Measurements from ENCODE around the gene PLAGL2.

The PLAGL2 gene

GRCh38 chr20:32144898-32145662 is 62.5 kb downstream of the PLAGL2 start:
- no peak for DNase-seq

GRCh38 chr20:32142991-32143390 is 64.6 kb downstream of the PLAGL2 start:
- no peak for DNase-seq

Data from SHP77 (cell line).